ENCODE results near the gene FREY1.
A peak's percentile ranks its signal among the peaks of the same experiment; 100 is the strongest.

FREY1 gene

GRCh38 chr11:45889966-45890365 is 17.1 kb downstream of the FREY1 start:
- TF ChIP-seq CTCF (IDR thresholded peaks at IDR 0.05; ENCODE audit: low read depth, low read length), result no peak

GRCh38 chr11:45889555-45889954 is 17.5 kb downstream of the FREY1 start:
- TF ChIP-seq CTCF (IDR thresholded peaks at IDR 0.05; ENCODE audit: low read depth, low read length), result no peak

More at GRCh38 chr11:45889966-45890365, 17.1 kb downstream of the FREY1 start:
- H3K4me3 ChIP-seq (ENCODE audit: low read depth, low read length), result no peak overlapping the region

GRCh38 chr11:45887587-45887986 is 19.5 kb downstream of the FREY1 start:
- TF ChIP-seq CTCF (IDR thresholded peaks at IDR 0.05; ENCODE audit: low read depth, low read length), result no peak
- no peak overlapping the region for H3K4me3 ChIP-seq (ENCODE audit: low read depth, low read length)

More at GRCh38 chr11:45889555-45889954, 17.5 kb downstream of the FREY1 start:
- no peak overlapping the region for H3K4me3 ChIP-seq (ENCODE audit: low read depth, low read length)

- H3K4me3 ChIP-seq (ENCODE audit: low read depth, low read length), result no peak overlapping the region
- TF ChIP-seq CTCF (IDR thresholded peaks at IDR 0.05; ENCODE audit: low read depth, low read length), result no peak
Measured at GRCh38 chr11:45886816-45887520, 20.1 kb downstream of the FREY1 start.

GRCh38 chr11:45885921-45886721 is 20.9 kb downstream of the FREY1 start:
- peak overlapping the region; percentile 54 for H3K4me3 ChIP-seq (ENCODE audit: low read depth, low read length)
- no peak for TF ChIP-seq CTCF (IDR thresholded peaks at IDR 0.05; ENCODE audit: low read depth, low read length)

- peak within 1 kb of the TSS; percentile 54 for H3K4me3 ChIP-seq (ENCODE audit: low read depth, low read length)
- no peak for TF ChIP-seq CTCF (IDR thresholded peaks at IDR 0.05; ENCODE audit: low read depth, low read length)
Measured at GRCh38 chr11:45885274-45885920, 21.7 kb downstream of the FREY1 start, which contains the start of gene MAPK8IP1. MAPK8IP1 (plus strand) TSS chr11:45885651; CDS start chr11:45885821, 170 bp downstream.
